Raji (cell line): ENCODE measurements around the gene AMIGO2.

Experiments used
- POLR2A ChIP-seq: IDR thresholded peaks from 2 replicates; pipeline ENCODE4 v1.6.1; 2011; ENCODE audit warnings: low read depth, low read length, control low read depth; ENCODE audit not compliant: insufficient read depth

AMIGO2 gene

GRCh38 chr12:47067176-47067575 lies 12.6 kb downstream of the AMIGO2 start:
- no peak for TF ChIP-seq POLR2A

- TF ChIP-seq POLR2A = no peak
Observed at GRCh38 chr12:47066278-47067025, 13.3 kb downstream of the AMIGO2 start.

GRCh38 chr12:47065546-47065945 lies 14.2 kb downstream of the AMIGO2 start:
- no peak for TF ChIP-seq POLR2A

- no peak for TF ChIP-seq POLR2A
Observed at GRCh38 chr12:47054659-47055058, 25.1 kb downstream of the AMIGO2 start.

GRCh38 chr12:47053961-47054360 lies 25.8 kb downstream of the AMIGO2 start:
- TF ChIP-seq POLR2A = no peak

GRCh38 chr12:47052274-47052673 lies 27.5 kb downstream of the AMIGO2 start:
- no peak for TF ChIP-seq POLR2A

- no peak for TF ChIP-seq POLR2A
Observed at GRCh38 chr12:47048541-47048940, 31.2 kb downstream of the AMIGO2 start.

GRCh38 chr12:47041327-47041726 lies 38.4 kb downstream of the AMIGO2 start:
- no peak for TF ChIP-seq POLR2A

- TF ChIP-seq POLR2A = no peak
Observed at GRCh38 chr12:47039756-47040155, 40.0 kb downstream of the AMIGO2 start.

GRCh38 chr12:47039079-47039478 lies 40.7 kb downstream of the AMIGO2 start:
- no peak for TF ChIP-seq POLR2A

GRCh38 chr12:47038270-47038748 lies 41.5 kb downstream of the AMIGO2 start:
- no peak for TF ChIP-seq POLR2A

GRCh38 chr12:47035484-47035883 lies 44.3 kb downstream of the AMIGO2 start:
- no peak for TF ChIP-seq POLR2A

- no peak for TF ChIP-seq POLR2A
Observed at GRCh38 chr12:47034661-47035060, 45.1 kb downstream of the AMIGO2 start.

GRCh38 chr12:47033789-47034555 lies 45.8 kb downstream of the AMIGO2 start:
- no peak for TF ChIP-seq POLR2A

- TF ChIP-seq POLR2A = no peak
Observed at GRCh38 chr12:47033081-47033480, 46.7 kb downstream of the AMIGO2 start.

GRCh38 chr12:47032644-47033043 lies 47.1 kb downstream of the AMIGO2 start:
- TF ChIP-seq POLR2A = no peak
